Measurements from ENCODE around the gene HSDL1.

DNA sequence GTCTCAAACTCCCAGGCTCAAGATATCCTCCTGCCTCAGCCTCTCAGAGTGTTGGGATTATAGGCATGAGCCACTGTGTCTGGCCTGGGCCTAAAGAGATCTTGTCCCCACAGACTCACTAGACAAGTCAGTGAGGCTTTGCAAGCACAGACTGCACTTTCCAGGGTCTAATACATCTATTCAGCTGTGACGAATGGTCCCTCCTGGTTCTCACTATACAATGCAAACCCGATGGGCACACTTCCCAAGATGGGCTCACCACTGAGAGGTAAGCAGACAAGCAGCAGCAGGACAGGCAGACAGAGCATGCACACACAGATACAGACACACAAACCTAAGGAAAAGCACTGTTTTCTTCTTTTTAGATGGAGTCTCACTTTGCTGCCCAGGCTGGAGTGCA is 37.1 kb downstream of the HSDL1 start:
- TF ChIP-seq, protein P1, sequence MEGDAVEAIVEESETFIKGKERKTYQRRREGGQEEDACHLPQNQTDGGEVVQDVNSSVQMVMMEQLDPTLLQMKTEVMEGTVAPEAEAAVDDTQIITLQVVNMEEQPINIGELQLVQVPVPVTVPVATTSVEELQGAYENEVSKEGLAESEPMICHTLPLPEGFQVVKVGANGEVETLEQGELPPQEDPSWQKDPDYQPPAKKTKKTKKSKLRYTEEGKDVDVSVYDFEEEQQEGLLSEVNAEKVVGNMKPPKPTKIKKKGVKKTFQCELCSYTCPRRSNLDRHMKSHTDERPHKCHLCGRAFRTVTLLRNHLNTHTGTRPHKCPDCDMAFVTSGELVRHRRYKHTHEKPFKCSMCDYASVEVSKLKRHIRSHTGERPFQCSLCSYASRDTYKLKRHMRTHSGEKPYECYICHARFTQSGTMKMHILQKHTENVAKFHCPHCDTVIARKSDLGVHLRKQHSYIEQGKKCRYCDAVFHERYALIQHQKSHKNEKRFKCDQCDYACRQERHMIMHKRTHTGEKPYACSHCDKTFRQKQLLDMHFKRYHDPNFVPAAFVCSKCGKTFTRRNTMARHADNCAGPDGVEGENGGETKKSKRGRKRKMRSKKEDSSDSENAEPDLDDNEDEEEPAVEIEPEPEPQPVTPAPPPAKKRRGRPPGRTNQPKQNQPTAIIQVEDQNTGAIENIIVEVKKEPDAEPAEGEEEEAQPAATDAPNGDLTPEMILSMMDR (IDR thresholded peaks at IDR 0.05): no peak
- TF ChIP-seq POLR2A (IDR thresholded peaks at IDR 0.05): no peak
